Measurements from ENCODE around the gene SPEM3.
A peak's percentile ranks its signal among the peaks of the same experiment; 100 is the strongest.

The SPEM3 gene

DNA sequence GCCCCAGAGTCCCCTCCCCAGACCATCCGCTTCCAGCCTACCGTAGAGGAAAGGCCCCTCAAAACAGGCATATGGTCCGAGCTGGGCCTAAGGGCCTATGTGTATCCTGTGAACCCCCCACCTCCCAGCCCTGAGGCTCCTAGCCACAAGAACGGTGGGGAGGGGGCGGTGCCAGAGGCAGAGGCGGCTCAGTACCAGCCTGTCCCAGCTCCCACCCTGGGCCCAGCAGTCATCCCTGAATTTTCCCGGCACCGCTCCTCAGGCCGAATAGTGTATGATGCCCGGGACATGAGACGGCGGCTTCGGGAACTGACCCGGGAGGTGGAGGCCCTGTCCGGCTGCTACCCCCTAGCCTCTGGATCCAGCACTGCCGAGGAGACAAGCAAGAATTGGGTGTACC lies 7.5 kb upstream of the SPEM3 start:
- DNase-seq (ENCODE audit: low spot score), result no peak

DNA sequence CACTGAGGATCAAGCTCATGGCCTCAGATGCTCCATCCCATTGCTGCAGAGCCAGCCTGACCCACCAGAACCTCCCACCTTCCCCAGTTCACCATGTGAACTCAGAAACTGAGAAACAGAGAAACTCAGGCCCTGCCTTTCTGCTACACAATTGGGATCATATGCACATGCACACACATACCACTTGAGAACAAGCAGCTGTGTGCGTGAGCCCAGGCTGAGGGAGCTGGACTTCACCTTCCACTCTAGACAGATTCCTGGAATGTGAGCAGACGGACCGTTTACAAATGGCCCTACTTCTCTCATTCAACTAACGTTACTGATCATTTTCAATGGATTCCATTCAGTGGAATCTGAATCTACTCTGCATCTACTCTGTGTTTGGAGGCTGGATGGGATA lies 5.0 kb upstream of the SPEM3 start:
- DNase-seq (ENCODE audit: low spot score), result no peak

DNA sequence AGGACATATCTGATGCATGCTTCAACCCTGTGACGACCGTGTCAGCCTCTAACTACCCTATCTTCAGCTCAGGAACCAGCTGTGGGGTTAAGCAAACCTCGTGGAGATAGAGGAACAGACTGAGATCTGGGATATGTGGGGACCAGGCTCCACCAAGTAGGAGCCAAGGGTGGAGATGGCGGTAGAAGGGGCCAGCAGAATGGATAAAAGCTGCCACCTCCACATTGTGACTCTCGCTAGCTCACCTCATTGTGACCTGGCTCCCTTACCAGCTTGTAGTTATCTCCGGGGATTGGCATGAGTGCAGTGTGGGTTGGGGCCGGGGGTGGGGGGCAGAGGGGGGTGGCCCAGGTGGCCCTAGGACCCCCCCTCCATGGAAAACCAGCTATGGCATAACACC lies 3.3 kb upstream of the SPEM3 start, which contains the start of gene SPEM2:
TSS of gene SPEM2 (plus strand) at position 301 of the 400 bp plus-strand sequence. CDS start at position 374, 73 bp downstream.
- DNase-seq (ENCODE audit: low spot score), result no peak

DNA sequence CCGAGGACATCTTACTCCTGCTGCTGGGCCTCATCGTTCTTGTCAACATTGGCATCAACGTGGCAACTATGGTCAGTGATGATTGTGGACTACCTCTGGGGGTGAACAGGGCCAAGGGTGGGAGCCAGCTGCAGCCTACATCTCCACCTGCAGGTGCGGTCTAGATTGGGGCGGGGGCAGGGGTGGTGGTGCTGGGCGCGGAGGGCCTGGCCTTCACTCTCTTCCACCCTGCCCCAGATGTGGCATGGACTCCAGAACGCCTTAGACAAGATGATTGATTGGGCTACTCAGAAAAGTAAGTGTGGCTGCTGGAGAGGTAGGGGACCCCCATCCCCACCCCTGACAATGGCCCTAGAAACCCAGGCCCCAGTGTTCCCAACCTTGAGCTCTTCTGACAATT lies 2.9 kb upstream of the SPEM3 start:
- DNase-seq (ENCODE audit: low spot score), result no peak

GRCh38 chr17:7426203-7426863 lies 2.3 kb upstream of the SPEM3 start:
- DNase-seq (ENCODE audit: low spot score), result no peak

DNA sequence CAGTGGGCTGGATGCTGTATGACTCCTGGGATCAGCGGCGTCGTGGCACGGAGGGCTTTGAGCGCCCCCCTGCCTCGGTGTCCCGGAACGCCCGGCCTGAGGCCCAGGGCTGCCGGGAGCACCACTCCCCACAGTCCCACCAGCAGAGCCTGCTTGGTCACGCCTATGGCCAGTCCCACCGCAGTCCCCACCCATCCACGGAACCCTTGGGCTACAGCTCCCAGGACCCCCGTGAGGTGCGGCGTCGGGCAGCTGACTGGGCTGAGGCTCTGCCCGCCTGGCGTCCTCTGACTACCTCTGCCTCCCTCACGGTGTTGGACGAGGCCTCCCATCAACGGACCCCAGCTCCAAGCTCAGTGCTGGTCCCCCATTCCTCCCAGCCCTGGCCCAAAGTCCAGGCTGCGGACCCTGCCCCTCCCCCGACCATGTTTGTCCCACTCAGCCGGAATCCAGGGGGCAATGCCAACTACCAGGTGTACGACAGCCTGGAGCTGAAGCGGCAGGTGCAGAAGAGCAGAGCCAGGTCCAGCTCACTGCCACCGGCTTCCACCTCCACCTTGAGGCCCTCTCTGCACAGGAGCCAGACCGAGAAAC lies 1.7 kb upstream of the SPEM3 start:
- DNase-seq (ENCODE audit: low spot score), result no peak

DNA sequence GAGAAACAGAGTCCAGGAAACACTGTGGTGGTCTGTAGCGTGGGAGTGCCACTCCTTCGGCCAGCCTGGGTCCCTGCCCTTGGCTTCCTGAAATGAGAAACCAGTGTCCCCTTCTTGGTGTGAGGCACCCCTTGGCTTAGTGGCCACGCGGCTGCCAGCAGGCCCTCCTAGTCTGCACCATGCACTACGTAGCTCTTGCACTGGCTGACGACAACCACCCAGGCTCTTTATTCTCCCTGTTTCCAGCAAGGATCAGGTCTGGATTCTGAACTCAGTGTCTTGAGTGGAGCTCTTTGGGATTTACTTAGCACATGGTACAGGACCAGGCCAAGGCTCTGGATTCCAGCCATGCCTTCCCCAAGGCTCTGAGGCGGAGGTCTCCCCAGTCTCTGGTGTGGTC lies 1.1 kb upstream of the SPEM3 start:
- no peak for DNase-seq (ENCODE audit: low spot score)

DNA sequence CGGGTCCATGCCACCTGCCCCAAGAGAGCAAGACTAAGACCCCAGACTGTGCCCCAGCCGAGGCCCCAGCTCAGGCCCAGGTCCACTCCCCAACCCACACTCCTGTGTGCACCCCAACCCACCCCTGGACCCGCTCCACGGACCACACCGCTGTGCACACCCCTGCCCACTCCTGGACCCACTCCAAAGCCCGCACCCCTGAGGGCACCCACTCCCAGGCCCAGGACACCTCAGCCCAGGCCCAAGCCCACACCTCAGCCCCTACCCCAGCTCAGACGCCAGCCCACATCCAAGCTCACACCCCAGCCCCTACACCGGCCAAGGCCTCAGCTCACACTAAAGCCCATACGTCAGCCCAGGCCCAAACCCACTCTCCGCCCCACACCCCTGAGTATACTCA lies 1.1 kb downstream of the SPEM3 start:
- DNase-seq (ENCODE audit: low spot score), result no peak

- no peak for DNase-seq (ENCODE audit: low spot score)
Observed at GRCh38 chr17:7431231-7431630, 2.6 kb downstream of the SPEM3 start.

GRCh38 chr17:7432296-7432695 lies 3.6 kb downstream of the SPEM3 start:
- no peak for DNase-seq (ENCODE audit: low spot score)

DNA sequence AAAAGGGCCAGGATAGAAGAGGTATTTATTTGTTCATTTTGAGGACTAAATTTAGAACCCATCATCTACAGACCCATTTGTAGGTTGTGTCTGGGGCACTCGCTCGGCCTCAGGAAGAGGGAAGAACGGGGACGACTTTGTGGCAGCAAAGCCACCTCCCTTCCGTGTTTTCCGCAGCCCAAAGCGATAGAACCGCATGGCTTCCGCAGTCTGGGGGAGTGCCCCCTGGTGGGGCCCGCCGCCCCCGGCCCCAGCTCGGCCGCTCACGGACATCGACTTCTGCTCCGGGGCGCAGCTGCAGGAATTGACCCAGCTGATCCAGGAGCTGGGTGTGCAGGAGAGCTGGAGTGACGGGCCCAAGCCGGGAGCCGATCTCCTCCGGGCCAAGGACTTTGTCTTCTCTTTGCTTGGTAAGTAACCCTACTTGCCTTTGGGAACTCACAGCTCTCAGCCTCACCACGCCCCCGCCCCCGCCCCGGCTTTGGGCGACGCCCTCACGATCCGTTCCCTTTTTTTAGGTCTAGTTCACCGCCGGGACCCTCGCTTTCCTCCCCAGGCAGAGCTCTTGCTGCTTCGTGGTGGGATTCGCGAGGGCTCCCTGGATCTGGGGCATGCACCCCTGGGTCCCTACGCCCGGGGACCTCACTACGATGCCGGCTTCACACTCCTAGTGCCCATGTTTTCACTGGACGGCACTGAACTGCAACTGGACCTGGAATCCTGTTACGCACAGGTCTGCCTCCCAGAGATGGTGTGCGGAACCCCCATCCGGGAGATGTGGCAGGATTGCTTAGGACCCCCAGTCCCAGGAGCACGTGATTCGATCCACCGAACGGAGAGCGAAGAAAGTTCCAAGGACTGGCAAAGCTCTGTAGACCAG lies 7.3 kb downstream of the SPEM3 start:
- DNase-seq (ENCODE audit: low spot score), result peak; percentile 81

GRCh38 chr17:7436556-7437368 lies 8.1 kb downstream of the SPEM3 start:
- peak; percentile 94 for DNase-seq (ENCODE audit: low spot score)

DNA sequence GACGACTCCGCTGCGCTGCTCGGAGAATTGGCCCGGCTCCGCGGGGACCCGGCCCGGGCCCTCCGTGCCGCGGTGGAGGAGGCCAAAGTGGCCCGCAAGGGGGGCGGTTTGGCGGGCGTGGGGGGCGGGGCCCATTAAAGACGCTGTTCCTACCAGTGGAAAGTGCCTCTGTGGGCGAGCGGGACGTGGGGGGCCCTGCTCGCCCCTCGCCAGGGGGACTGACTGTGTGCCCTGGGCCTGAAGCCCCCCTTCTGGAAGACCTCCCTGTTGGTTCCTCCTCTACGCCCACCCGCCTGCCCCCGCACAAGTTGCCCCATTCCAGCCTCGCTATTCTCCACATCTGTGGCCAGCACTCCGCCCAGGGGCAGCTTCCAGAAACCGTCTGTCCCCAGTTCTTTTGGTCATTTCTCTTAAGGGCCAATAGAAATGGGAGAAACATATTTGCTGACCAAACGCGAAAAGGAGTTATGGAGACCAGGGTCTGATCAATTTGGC lies 8.8 kb downstream of the SPEM3 start:
- no peak for DNase-seq (ENCODE audit: low spot score)

- DNase-seq (ENCODE audit: low spot score), result peak; percentile 87
Observed at GRCh38 chr17:7437950-7438614, 9.4 kb downstream of the SPEM3 start.

- DNase-seq (ENCODE audit: low spot score), result no peak
Observed at GRCh38 chr17:7438656-7439460, 10.2 kb downstream of the SPEM3 start.

DNA sequence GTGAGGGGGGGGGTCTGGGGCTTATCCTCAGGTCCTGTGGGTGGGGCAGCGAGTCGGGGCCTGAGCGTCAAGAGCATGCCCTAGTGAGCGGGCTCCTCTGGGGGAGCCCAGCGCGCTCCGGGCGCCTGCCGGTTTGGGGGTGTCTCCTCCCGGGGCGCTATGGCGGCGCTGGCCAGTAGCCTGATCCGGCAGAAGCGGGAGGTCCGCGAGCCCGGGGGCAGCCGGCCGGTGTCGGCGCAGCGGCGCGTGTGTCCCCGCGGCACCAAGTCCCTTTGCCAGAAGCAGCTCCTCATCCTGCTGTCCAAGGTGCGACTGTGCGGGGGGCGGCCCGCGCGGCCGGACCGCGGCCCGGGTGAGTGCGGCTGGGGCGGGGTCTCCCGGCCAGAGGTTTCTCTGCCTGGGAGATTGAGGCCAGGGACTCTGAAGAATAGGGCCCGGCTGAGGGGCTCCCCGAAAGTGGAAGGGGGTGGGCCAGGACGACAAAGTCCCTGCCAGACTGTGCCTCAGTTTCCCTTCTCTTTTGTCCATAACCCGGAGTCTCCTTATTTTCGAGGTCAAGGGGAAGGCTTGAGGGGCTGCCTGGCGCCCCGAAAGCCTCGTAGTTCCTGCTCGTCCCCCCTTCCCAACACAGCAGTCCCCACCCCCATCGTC lies 10.9 kb downstream of the SPEM3 start, which contains the start of gene FGF11:
TSS of gene FGF11 (plus strand) at position 51 of the 651 bp plus-strand sequence. CDS start at position 160, 109 bp downstream.
- DNase-seq (ENCODE audit: low spot score), result no peak

- peak; percentile 90 for DNase-seq (ENCODE audit: low spot score)
Observed at GRCh38 chr17:7440113-7440833, 11.6 kb downstream of the SPEM3 start.

- DNase-seq (ENCODE audit: low spot score), result no peak
Observed at GRCh38 chr17:7440834-7441195, 12.2 kb downstream of the SPEM3 start.

- no peak for DNase-seq (ENCODE audit: low spot score)
Observed at GRCh38 chr17:7441266-7441665, 12.6 kb downstream of the SPEM3 start.
